ENCODE data around the gene CFAP77. TPM values are rescaled to one million over a fixed set of nuclear protein-coding genes. Genes with fewer than 3 reads are reported as not detected.

Gene CFAP77
- total and polyA plus RNA-seq, 2 of the 13 experiments (the other 11 are each of a cell fraction or from before 2014, with no cell fraction given) = not detected

GRCh38 chr9:132391449-132391848 lies 18.6 kb upstream of the CFAP77 start:
- 97% methylated on average over 11 of the region's 11 CpGs for WGBS (ENCODE audit: low lambda C conversion rate)
- H3K79me2 ChIP-seq (ENCODE audit: insufficient read depth, low read length) = no peaks in the 10 kb centered on the region
- no peak overlapping the region for H3K9ac ChIP-seq (ENCODE audit: insufficient read depth, low read depth, low read length)
- no peaks in the 10 kb centered on the region for H3K9me3 ChIP-seq (ENCODE audit: low read length)
- ATAC-seq (no peak), FAIRE-seq (no peak), DNase-seq (ENCODE audit: low spot score) (no peak)
- intact Hi-C loops (cut with micrococcal nuclease; ENCODE audit: unreplicated experiment) (no loop called here), in situ Hi-C loops (cut with HindIII; ENCODE audit: extremely low pct_ligation_motif_present, low pct_unique_long_range_greater_than_20kb) (no loop called here)
- no peak overlapping the region for H3K4me2 ChIP-seq (ENCODE audit: low read depth, low read length)
- H3K4me1 ChIP-seq (ENCODE audit: insufficient read depth, low read length) = no peaks in the 10 kb centered on the region
- H4K20me1 ChIP-seq (ENCODE audit: insufficient read depth, low read length) = no peaks in the 10 kb centered on the region
- no peak overlapping the region for H2AFZ ChIP-seq (ENCODE audit: low read length)
- CTCF ChIA-PET (ENCODE audit: low intra/inter-chr PET ratio, low total read pairs) = no interaction called here
- BruUV-seq (replicated peaks) = no TSS peak
- H3K27ac ChIP-seq (ENCODE audit: extremely low read length, insufficient read depth, low read length) = no peak overlapping the region
- no peak overlapping the region for H3K4me3 ChIP-seq (replicated peaks in 1 of 3; ENCODE audit: insufficient read depth in 1 of 3, low read depth in 2 of 3, low read length in 3 of 3)
- TF ChIP-seq, protein P1, sequence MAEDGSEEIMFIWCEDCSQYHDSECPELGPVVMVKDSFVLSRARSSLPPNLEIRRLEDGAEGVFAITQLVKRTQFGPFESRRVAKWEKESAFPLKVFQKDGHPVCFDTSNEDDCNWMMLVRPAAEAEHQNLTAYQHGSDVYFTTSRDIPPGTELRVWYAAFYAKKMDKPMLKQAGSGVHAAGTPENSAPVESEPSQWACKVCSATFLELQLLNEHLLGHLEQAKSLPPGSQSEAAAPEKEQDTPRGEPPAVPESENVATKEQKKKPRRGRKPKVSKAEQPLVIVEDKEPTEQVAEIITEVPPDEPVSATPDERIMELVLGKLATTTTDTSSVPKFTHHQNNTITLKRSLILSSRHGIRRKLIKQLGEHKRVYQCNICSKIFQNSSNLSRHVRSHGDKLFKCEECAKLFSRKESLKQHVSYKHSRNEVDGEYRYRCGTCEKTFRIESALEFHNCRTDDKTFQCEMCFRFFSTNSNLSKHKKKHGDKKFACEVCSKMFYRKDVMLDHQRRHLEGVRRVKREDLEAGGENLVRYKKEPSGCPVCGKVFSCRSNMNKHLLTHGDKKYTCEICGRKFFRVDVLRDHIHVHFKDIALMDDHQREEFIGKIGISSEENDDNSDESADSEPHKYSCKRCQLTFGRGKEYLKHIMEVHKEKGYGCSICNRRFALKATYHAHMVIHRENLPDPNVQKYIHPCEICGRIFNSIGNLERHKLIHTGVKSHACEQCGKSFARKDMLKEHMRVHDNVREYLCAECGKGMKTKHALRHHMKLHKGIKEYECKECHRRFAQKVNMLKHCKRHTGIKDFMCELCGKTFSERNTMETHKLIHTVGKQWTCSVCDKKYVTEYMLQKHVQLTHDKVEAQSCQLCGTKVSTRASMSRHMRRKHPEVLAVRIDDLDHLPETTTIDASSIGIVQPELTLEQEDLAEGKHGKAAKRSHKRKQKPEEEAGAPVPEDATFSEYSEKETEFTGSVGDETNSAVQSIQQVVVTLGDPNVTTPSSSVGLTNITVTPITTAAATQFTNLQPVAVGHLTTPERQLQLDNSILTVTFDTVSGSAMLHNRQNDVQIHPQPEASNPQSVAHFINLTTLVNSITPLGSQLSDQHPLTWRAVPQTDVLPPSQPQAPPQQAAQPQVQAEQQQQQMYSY (CRISPR knock-in tag; IDR thresholded peaks at IDR 0.05) = peak; percentile 77
- TF ChIP-seq SRY (CRISPR knock-in tag; IDR thresholded peaks at IDR 0.05) = no peak
- no peak for TF ChIP-seq ARID2 (CRISPR knock-in tag; IDR thresholded peaks at IDR 0.05; ENCODE audit: borderline replicate concordance)
- no peak for TF ChIP-seq ZNF616 (CRISPR knock-in tag; IDR thresholded peaks at IDR 0.05; ENCODE audit: low read depth)
- peaks cover 23 to 61% of the 10 kb centered on the region in 2 experiments for H3K36me3 ChIP-seq (replicated peaks in 1 of 2; ENCODE audit: control insufficient read depth in 1 of 2, insufficient read depth in 2 of 2, low read length in 2 of 2)
- POLR2A ChIA-PET = no interaction called here
- no peaks in the 10 kb centered on the region for H3K27me3 ChIP-seq (ENCODE audit: control insufficient read depth in 1 of 2, insufficient read depth in 2 of 2, low read length in 2 of 2)

GRCh38 chr9:132395560-132395959 lies 14.5 kb upstream of the CFAP77 start:
- H3K9me3 ChIP-seq (ENCODE audit: low read length) = no peaks in the 10 kb centered on the region
- ATAC-seq (no peak), FAIRE-seq (no peak), DNase-seq (ENCODE audit: low spot score) (no peak)
- 95% methylated on average over 11 of the region's 11 CpGs for WGBS (ENCODE audit: low lambda C conversion rate)
- POLR2A ChIA-PET = no interaction called here
- no peaks in the 10 kb centered on the region for H3K27me3 ChIP-seq (ENCODE audit: control insufficient read depth in 1 of 2, insufficient read depth in 2 of 2, low read length in 2 of 2)
- BruUV-seq (replicated peaks) = no TSS peak
- peaks cover 17 to 58% of the 10 kb centered on the region in 2 experiments for H3K36me3 ChIP-seq (replicated peaks in 1 of 2; ENCODE audit: control insufficient read depth in 1 of 2, insufficient read depth in 2 of 2, low read length in 2 of 2)
- CTCF ChIA-PET (ENCODE audit: low intra/inter-chr PET ratio, low total read pairs) = no interaction called here
- H3K9ac ChIP-seq (ENCODE audit: insufficient read depth, low read depth, low read length) = no peak overlapping the region
- H3K79me2 ChIP-seq (ENCODE audit: insufficient read depth, low read length) = no peaks in the 10 kb centered on the region
- no peaks in the 10 kb centered on the region for H3K4me1 ChIP-seq (ENCODE audit: insufficient read depth, low read length)
- H3K4me2 ChIP-seq (ENCODE audit: low read depth, low read length) = no peak overlapping the region
- H4K20me1 ChIP-seq (ENCODE audit: insufficient read depth, low read length) = no peaks in the 10 kb centered on the region
- in situ Hi-C loops (cut with HindIII; ENCODE audit: extremely low pct_ligation_motif_present, low pct_unique_long_range_greater_than_20kb) (no loop called here), intact Hi-C loops (cut with micrococcal nuclease; ENCODE audit: unreplicated experiment) (no loop called here)
- H2AFZ ChIP-seq (ENCODE audit: low read length) = no peak overlapping the region
- no peak overlapping the region for H3K27ac ChIP-seq (ENCODE audit: extremely low read length, insufficient read depth, low read length)
- H3K4me3 ChIP-seq (replicated peaks in 1 of 3; ENCODE audit: insufficient read depth in 1 of 3, low read depth in 2 of 3, low read length in 3 of 3) = no peak overlapping the region
- TF ChIP-seq ZKSCAN1 (IDR thresholded peaks at IDR 0.05; ENCODE audit: low read length) (no peak), ZNF770 (CRISPR knock-in tag; IDR thresholded peaks at IDR 0.05) (no peak), HMGXB4 (CRISPR knock-in tag; IDR thresholded peaks at IDR 0.05; ENCODE audit: borderline replicate concordance in 1 of 2, low read depth in 1 of 2) (no peak), MED8 (CRISPR knock-in tag; IDR thresholded peaks at IDR 0.05; ENCODE audit: insufficient replicate concordance) (no peak), YY1 (IDR thresholded peaks at IDR 0.05; ENCODE audit: insufficient read depth, insufficient replicate concordance, low read depth, low read length) (no peak), ZBTB38 (CRISPR knock-in tag; IDR thresholded peaks at IDR 0.05) (no peak)
